Mucosa of stomach (tissue), 1 donor: ENCODE results near the gene CGNL1.
A peak's percentile ranks its signal among the peaks of the same experiment; 100 is the strongest.

Experiments used
- H3K27me3 ChIP-seq: one replicate; pipeline ENCODE4 v1.7.0; 2013; ENCODE audit warnings: mild to moderate bottlenecking, low read length; ENCODE audit not compliant: control insufficient read depth, insufficient read depth
- H3K36me3 ChIP-seq: one replicate; pipeline ENCODE4 v1.7.0; 2013; ENCODE audit warnings: low read length; ENCODE audit not compliant: control insufficient read depth, insufficient read depth
- H3K4me1 ChIP-seq: one replicate; pipeline ENCODE4 v1.7.0; 2013; ENCODE audit warnings: mild to moderate bottlenecking, low read length; ENCODE audit not compliant: control insufficient read depth, insufficient read depth
- H3K4me3 ChIP-seq: one replicate; pipeline ENCODE4 v1.7.0; 2013; ENCODE audit warnings: low read length
- H3K9ac ChIP-seq: one replicate; pipeline ENCODE4 v1.7.0; 2013; ENCODE audit warnings: mild to moderate bottlenecking, low read length, moderate library complexity
- H3K9me3 ChIP-seq: one replicate; pipeline ENCODE4 v1.7.0; 2013; ENCODE audit warnings: mild to moderate bottlenecking, low read length, moderate library complexity; ENCODE audit not compliant: control insufficient read depth
- donor health status: Pancreatic carcinoma.

The CGNL1 gene

DNA sequence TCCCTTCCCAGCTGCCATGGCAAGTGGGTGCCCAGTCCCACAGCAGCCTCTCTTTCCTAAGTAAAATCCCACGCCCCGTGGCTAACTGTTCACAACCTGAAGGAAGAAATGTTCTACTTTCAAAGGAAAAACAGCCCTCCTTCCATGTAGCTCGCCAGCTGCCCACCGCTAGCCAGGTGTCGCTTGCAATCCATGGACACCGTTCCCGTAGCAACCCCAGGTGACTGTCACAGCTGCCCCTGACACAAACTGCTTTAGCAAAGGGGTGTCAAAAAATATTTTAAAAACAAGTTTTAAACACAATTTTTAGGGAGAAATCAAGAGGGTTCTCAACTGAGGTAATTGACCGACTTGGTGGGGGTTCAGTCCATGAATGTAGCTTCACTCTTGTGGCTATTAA lies 21.0 kb upstream of the CGNL1 start:
- Histone ChIP-seq H3K9me3 (no peaks in the 10 kb centered on the region), H3K9ac (no peak overlapping the region), H3K27me3 (peaks cover 3% of the 10 kb centered on the region), H3K4me3 (no peak overlapping the region), H3K36me3 (no peaks in the 10 kb centered on the region), H3K4me1 (no peaks in the 10 kb centered on the region)

DNA sequence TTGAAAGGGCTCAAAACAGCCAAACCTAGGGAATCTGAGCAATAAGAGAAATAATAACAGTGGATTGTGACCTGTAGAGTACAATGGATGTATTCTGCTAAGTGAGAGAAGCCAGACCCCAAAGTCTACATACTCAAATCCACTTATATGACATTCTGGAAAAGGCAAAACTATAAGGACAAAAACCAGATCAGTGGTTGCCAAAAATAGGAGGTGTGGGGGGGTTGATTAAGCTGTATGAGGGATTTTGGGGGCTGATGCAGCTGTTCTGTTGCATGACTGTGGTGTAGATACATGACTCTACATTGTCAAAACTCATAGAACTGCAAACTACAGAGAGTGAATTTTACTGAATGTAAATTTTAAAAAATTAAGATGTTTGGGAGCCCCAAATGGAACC lies 20.1 kb upstream of the CGNL1 start:
- H3K9ac ChIP-seq: no peak overlapping the region
- no peaks in the 10 kb centered on the region for H3K9me3 ChIP-seq
- H3K36me3 ChIP-seq: no peaks in the 10 kb centered on the region
- H3K27me3 ChIP-seq: peaks cover 3% of the 10 kb centered on the region
- no peaks in the 10 kb centered on the region for H3K4me1 ChIP-seq
- H3K4me3 ChIP-seq: no peak overlapping the region

DNA sequence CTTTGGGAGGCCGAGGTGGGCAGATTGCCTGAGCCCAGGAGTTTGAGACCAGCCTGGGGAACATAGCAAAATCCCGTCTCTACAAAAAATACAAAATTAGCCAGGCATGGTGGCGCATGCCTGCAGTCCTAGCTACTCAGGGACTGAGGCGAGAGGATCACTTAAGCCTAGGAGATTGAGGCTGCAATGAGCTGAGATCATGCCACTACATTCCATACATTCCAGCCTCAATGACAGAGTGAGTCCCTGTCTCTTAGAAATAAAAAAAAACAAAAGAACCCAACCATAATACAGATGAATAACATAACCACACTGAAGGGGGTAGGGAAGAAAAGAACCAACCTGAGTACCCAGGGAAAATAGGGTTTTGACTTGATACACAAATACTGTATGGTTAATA lies 19.7 kb upstream of the CGNL1 start:
- Histone ChIP-seq H3K9ac (no peak overlapping the region), H3K4me1 (no peaks in the 10 kb centered on the region), H3K9me3 (no peaks in the 10 kb centered on the region), H3K4me3 (no peak overlapping the region), H3K27me3 (peaks cover 3% of the 10 kb centered on the region), H3K36me3 (no peaks in the 10 kb centered on the region)

DNA sequence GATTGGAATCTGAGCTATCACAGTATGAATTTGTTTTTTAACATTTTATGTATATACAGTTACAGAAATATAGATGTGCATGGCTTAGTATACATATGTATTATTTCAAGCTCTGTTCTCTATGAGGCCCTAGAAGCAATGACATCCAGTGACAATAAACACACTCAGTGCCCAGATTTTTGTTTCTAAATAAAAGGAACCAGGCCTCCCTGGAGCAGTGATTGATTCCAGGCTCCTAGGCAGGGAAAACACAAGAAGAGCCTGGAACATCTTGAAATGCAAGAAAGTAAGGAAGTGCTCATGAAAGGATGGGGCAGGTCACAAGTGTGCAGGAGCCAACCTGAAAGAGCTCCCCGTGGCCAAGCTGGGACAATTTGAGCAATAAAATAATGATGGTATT lies 18.5 kb upstream of the CGNL1 start:
- Histone ChIP-seq H3K27me3 (peaks cover 3% of the 10 kb centered on the region), H3K9me3 (no peaks in the 10 kb centered on the region), H3K36me3 (no peaks in the 10 kb centered on the region), H3K4me1 (no peaks in the 10 kb centered on the region), H3K4me3 (no peak overlapping the region), H3K9ac (no peak overlapping the region)

DNA sequence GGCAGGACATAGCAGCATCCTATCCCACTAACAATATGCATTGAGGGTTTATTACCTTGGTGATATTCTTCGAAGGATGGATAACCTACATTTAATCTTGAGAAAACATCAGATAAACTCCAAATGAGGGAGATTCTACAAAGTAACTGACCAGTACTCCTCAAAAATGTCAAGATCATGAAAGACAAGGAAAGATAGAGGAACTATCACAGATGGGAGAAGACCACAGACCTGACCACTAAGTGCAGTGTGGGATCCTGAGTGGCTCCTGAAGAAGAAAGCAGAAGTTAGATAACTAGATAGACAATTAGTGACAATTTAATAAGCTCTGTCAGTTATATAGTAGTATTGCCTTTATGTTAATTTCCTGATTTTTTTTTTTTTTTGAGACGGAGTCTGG lies 17.7 kb upstream of the CGNL1 start:
- no peaks in the 10 kb centered on the region for H3K9me3 ChIP-seq

DNA sequence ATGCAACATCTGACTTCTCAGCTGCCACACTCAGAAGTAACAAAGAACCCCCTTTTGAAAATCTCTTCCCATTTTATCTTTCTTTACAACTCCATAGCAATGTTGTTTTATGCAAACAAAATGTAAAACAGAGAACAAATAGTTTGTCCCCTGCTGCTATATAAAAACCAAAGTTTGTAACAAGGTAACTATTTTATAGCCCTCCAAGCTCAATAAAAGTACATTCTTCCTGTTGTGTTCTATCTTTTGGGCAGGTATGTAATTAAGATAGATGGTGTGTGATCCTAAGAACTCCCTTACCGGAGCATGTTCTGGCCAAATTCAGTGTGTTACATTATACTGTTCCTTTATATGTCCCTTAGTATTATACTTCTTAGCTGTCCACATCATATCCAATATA lies 12.6 kb upstream of the CGNL1 start:
- Histone ChIP-seq H3K36me3 (no peaks in the 10 kb centered on the region), H3K27me3 (no peaks in the 10 kb centered on the region), H3K9ac (no peak overlapping the region), H3K9me3 (no peaks in the 10 kb centered on the region), H3K4me3 (no peak overlapping the region), H3K4me1 (no peaks in the 10 kb centered on the region)

More for the DNA sequence above, 17.7 kb upstream of the CGNL1 start:
- Histone ChIP-seq H3K27me3 (peaks cover under 1% of the 10 kb centered on the region), H3K36me3 (no peaks in the 10 kb centered on the region), H3K4me3 (no peak overlapping the region), H3K4me1 (no peaks in the 10 kb centered on the region), H3K9ac (no peak overlapping the region)

DNA sequence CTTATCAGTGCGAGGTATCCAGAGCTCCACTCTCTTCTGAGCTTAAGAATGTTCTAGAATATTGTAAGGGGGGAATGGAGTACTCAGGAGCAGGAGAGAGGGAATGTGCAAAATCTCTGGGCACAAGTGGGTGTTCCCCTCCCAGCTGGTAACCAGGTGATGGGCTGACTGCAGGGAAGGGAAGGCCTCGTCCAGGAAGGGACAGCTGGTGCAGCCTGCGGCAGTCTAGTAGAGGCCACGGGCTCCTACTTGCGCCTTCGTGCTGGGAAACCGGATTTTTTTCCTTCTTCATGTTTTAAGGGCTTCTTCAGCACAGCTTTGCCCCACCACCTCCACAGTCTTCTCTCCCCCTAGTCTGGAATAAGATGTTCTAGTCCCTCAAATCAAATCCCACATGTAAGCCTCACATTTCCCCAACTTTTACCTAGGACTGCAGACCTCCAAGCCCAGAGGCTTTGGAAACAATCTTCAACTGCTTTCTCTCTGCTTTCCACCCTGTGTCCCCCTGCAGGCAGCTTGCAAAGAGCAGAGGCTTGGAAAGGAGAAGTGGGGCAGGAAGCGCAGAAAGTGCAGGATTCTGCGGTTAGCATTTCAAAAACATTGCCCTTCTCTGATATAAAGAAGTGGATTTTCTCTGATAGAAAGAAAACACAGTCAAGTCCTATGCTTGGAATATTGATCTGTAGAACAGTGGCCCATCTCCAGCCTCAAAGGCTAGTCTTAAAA lies 11.9 kb upstream of the CGNL1 start:
- Histone ChIP-seq H3K4me1 (no peaks in the 10 kb centered on the region), H3K9me3 (no peaks in the 10 kb centered on the region), H3K27me3 (no peaks in the 10 kb centered on the region), H3K36me3 (no peaks in the 10 kb centered on the region), H3K9ac (no peak overlapping the region), H3K4me3 (no peak overlapping the region)

DNA sequence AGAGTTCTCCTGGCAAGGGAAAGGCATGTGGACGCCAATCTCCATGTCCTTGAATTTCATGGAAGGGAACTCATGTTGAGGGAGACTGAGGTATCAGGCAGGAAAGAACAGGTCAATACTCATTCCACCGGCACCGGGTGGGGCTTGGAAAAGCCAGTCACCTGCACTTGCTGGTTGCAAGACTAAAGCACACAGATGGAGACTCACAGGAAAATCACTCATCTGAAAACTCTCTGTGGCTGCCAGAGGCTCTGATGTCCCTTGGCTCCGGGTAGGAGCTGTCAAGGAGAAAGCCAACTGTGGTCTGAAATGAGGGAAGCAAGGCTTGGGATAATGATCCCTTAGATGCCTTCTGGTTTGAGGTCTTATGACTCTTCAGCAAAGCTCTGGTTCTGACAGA lies 8.7 kb upstream of the CGNL1 start:
- H3K9ac ChIP-seq: no peak overlapping the region
- H3K27me3 ChIP-seq: no peaks in the 10 kb centered on the region
- H3K9me3 ChIP-seq: no peaks in the 10 kb centered on the region
- no peak overlapping the region for H3K4me3 ChIP-seq
- no peaks in the 10 kb centered on the region for H3K36me3 ChIP-seq
- H3K4me1 ChIP-seq: no peaks in the 10 kb centered on the region

DNA sequence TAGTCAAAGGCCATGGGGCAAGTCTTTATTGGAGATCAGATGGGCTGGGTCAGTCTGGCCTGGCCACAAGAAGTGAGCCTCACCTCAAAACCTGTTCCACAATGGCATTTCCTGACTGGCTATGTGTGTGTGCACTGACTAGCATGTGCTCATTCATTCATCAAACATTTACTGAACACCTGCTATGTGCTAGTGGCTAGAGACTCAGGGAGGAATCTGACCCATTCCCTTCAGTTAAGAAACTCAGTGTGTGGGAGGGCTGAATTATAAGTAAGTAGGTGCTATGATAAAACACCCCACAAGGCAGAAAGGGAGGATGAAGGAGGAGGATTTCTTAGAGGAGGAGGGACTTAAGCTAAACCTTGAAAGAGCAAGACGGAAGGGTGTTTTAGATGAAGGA lies 5.4 kb upstream of the CGNL1 start:
- Histone ChIP-seq H3K9me3 (no peaks in the 10 kb centered on the region), H3K36me3 (no peaks in the 10 kb centered on the region), H3K27me3 (no peaks in the 10 kb centered on the region), H3K4me3 (no peak overlapping the region), H3K4me1 (no peaks in the 10 kb centered on the region), H3K9ac (no peak overlapping the region)

DNA sequence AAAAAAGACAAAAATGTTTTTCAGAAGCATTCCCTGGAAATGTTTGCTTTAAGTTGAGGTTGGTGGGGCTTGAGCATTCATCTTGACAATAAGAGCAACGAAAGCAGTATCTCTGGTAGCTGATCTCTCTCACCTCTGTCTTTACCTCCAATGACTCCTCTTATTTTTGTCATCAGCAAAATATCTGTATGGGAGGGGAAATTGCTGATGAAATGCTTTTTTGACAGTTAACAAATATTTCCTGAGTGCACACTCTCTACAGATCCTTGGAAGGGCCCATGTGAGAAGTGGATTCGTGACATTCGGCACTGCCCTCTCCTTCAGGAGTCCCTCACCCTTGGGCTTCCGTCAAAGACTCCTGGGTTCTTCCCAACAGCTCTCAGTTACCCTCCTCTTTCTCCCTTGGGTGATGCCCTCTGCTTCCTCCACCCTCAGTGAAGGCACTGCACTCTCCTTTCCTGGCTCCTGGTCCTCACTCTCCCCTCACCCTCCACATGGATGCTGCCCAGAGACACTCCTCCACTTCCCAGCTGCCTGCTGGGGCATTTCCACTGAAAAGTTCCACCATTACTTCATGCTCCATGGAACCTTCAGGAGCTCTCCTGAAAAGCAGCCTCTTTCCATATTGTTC lies 2.9 kb upstream of the CGNL1 start:
- Histone ChIP-seq H3K4me1 (peaks cover 5% of the 10 kb centered on the region), H3K36me3 (no peaks in the 10 kb centered on the region), H3K27me3 (no peaks in the 10 kb centered on the region), H3K9ac (no peak overlapping the region), H3K9me3 (no peaks in the 10 kb centered on the region), H3K4me3 (no peak overlapping the region)

DNA sequence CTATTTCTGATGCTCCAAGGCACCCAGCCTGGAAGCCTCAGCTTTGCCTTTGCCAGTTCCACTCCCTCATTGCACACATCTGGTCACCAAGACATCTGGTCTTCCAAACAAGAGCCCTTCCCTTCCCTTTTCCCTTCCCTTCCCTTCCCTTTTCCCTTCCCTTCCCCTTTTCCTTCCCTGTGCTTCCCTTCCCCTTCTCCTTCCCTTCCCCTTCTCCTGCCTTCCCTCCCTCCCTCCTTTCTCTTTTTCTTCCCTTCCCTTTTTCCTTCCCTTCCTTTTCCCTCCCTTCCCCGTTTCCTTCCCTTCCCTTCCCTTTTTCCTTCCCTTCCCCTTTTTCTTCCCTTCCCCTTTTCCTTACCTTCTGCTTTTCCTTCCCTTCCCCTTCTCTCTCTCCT lies 2.4 kb upstream of the CGNL1 start:
- H3K36me3 ChIP-seq: no peaks in the 10 kb centered on the region
- no peak overlapping the region for H3K9ac ChIP-seq
- H3K4me3 ChIP-seq: no peak overlapping the region
- H3K4me1 ChIP-seq: peaks cover 5% of the 10 kb centered on the region
- H3K27me3 ChIP-seq: no peaks in the 10 kb centered on the region
- no peaks in the 10 kb centered on the region for H3K9me3 ChIP-seq

DNA sequence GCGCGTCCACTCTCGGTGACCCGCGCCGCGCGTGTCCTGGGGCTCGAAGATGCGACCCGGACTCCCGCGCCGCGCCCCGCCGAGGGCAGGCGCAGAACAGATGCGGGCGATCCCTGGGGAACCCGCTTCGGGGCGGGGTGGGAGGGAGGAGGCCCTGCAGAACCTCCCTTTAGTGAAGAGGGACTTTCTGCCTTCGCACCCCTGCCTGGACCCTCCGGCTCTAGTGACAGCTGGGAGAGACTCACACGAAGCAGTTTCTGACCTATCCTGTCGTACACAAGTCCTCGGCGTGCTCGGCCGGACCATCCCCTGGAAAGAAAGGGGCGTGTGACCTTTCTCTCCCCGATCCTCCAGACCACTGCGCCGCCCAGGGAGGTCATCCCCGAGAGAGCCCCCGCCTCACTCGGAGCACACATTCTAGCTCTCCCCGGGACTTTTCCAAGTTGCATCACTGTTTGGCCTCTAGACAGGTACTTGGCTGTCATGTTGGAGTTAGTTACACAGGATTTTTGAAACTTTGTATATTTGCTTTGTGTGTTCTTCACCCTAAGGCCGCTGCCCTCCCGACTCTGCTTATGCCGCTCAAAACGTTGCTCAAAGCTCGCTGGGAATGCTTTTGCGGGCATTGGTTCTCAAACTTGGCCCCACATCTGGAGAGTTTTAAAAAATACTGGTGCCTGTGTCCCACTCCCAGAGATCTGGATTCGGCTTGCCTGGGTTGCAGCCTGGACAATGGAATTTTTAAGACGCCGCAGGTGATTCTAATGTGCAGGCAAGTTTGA lies 582 bp downstream of the CGNL1 start:
- H3K9me3 ChIP-seq: no peaks in the 10 kb centered on the region
- H3K27me3 ChIP-seq: no peaks in the 10 kb centered on the region
- peak overlapping the region; percentile 40 for H3K9ac ChIP-seq
- H3K4me1 ChIP-seq: peaks cover 12% of the 10 kb centered on the region
- no peak overlapping the region for H3K4me3 ChIP-seq
- no peaks in the 10 kb centered on the region for H3K36me3 ChIP-seq
